ENCODE measurements around the gene ABCD2. TPM values are rescaled to one million over a fixed set of nuclear protein-coding genes. Genes with fewer than 3 reads are reported as not detected.

The ABCD2 gene
- total and polyA plus RNA-seq, 2 of the 4 experiments (the other 2 are of a cell fraction), result not detected

GRCh38 chr12:39571351-39571750 lies 48.3 kb downstream of the ABCD2 start:
- Histone ChIP-seq H4K20me1 (ENCODE audit: insufficient read depth, low read length) (no peaks in the 10 kb centered on the region), H3K4me2 (ENCODE audit: low read depth, low read length) (no peak overlapping the region), H3K14ac (replicated peaks; ENCODE audit: low read depth, low read length) (no peak overlapping the region), H2BK15ac (ENCODE audit: low read depth, low read length) (no peak overlapping the region), H3K4me3 (ENCODE audit: insufficient read depth, low read depth, low read length) (no peak overlapping the region), H3K27me3 (ENCODE audit: control insufficient read depth, insufficient read depth, low read length) (no peaks in the 10 kb centered on the region), H3K79me1 (ENCODE audit: low read depth in 1 of 2, low read length in 2 of 2) (no peaks in the 10 kb centered on the region), H2BK20ac (ENCODE audit: low read depth, low read length) (no peak overlapping the region), H3K4ac (ENCODE audit: low read depth, low read length) (no peak overlapping the region), H4K8ac (ENCODE audit: low read depth in 2 of 2, low read length in 2 of 2) (no peak overlapping the region), H2AK9ac (replicated peaks; ENCODE audit: low read depth, low read length, poor library complexity) (no peak overlapping the region), H3K4me1 (ENCODE audit: control insufficient read depth, insufficient read depth, low read length) (no peaks in the 10 kb centered on the region), H3K9me1 (ENCODE audit: insufficient read depth, low read length) (no peaks in the 10 kb centered on the region), H3K23ac (ENCODE audit: low read depth, low read length) (no peak overlapping the region), H3K18ac (ENCODE audit: low read depth, low read length) (no peak overlapping the region), H2AK5ac (ENCODE audit: low read depth, low read length) (no peak overlapping the region), H2BK5ac (ENCODE audit: low read depth, low read length, poor library complexity, severe bottlenecking) (no peak overlapping the region), H4K5ac (ENCODE audit: low read depth, low read length) (no peak overlapping the region), H3K56ac (ENCODE audit: extremely low read depth, insufficient read depth, low read length) (no peak overlapping the region), H4K91ac (ENCODE audit: insufficient read depth, low read depth, low read length) (no peak overlapping the region), H2AFZ (replicated peaks; ENCODE audit: low read length, poor library complexity) (no peak overlapping the region), H2BK120ac (ENCODE audit: low read depth, low read length) (no peak overlapping the region), H3K9ac (ENCODE audit: low read depth, low read length) (no peak overlapping the region), H3K36me3 (ENCODE audit: control insufficient read depth, insufficient read depth, low read length) (no peaks in the 10 kb centered on the region), H3K9me3 (ENCODE audit: control insufficient read depth, insufficient read depth, low read length) (peaks cover 5% of the 10 kb centered on the region; the same call in 1 of the 2 replicates), H3K27ac (ENCODE audit: insufficient read depth, low read length) (no peak overlapping the region)
- WGBS, 2 experiments (ENCODE audit: extremely low coverage in 2 of 2, insufficient read length in 1 of 2), result no CpG with 5 or more reads among the region's 4 CpGs
- POLR2A ChIA-PET (ENCODE audit: unreplicated experiment), result no interaction called here
- DNase-seq (no peak), ATAC-seq (ENCODE audit: low read depth) (no peak)
- no TSS peak for BruUV-seq (replicated peaks)
- no peak for TF ChIP-seq CHD1 (IDR thresholded peaks at IDR 0.05; ENCODE audit: low read depth, low read length)
- no peak for TF ChIP-seq ELK1 (IDR thresholded peaks at IDR 0.05; ENCODE audit: borderline replicate concordance, low read depth, low read length)
- in situ Hi-C loops (cut with MboI; ENCODE audit: low sequenced_read_pairs) (no loop called here), intact Hi-C loops (cut with micrococcal nuclease) (no loop called here), dilution Hi-C loops (cut with HindIII; ENCODE audit: low sequenced_read_pairs, unreplicated experiment) (no loop called here)
- CTCF ChIA-PET, result no interaction called here
